ENCODE measurements around the gene LMNTD2.

LMNTD2 gene

GRCh38 chr11:606245-606644, 45.7 kb upstream of the LMNTD2 start:
- TF ChIP-seq CTCF (IDR thresholded peaks at IDR 0.05; ENCODE audit: insufficient read depth, low read length, poor library complexity, severe bottlenecking) = no peak
- no peak for DNase-seq (ENCODE audit: extremely low read depth, insufficient read length)
- Histone ChIP-seq H3K27me3 (replicated peaks; ENCODE audit: control insufficient read depth, insufficient read depth, low read length) (no peaks in the 10 kb centered on the region), H3K4me3 (replicated peaks; ENCODE audit: low read depth, low read length) (no peak overlapping the region), H3K36me3 (ENCODE audit: control insufficient read depth, insufficient read depth, low read length) (peaks cover 45% of the 10 kb centered on the region)

DNA sequence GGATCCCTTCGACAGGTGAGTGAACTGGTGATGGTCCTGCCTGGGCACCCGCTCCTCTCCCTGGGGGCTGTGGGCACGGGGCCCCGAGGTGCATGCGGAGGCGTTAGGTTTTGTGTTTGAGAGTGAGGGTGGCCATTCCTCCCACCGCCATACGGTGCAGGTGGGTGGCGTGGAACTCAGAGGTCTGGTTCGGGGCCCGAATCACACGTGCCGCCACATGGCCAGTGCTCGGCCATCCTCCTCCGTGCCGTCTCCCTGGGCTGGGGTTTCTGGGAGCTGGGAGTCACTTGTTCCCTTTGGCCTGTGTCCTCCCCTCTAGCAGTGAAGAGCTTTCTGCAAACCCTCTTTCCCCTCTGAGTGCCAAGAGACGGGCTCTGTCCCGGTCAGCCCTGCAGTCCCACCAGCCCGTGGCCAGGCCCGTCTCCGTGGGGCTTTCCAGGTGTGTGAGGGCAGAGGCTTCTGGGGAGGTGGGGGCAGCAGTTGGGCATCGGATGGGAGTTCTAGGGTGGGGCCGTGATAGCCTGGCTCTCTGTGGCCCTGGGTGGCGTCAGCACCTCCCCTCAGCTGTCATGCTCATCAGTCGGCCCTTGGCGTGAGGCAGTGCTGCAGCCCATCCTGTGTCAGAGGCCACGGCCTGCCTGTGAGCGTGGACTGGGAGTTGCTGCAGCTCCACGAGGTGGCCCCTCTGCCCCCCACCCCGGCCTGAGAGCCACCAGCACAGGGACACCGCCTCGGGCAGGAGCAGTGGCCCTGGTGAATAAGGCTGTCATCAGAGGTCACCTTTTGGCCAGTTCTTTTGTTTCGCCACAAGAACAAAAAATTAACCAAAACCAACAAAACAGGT, 45.0 kb upstream of the LMNTD2 start:
- Histone ChIP-seq H3K4me3 (replicated peaks; ENCODE audit: low read depth, low read length) (no peak overlapping the region), H3K36me3 (ENCODE audit: control insufficient read depth, insufficient read depth, low read length) (peaks cover 38% of the 10 kb centered on the region), H3K27me3 (replicated peaks; ENCODE audit: control insufficient read depth, insufficient read depth, low read length) (no peaks in the 10 kb centered on the region)
- no peak for DNase-seq (ENCODE audit: extremely low read depth, insufficient read length)
- no peak for TF ChIP-seq CTCF (IDR thresholded peaks at IDR 0.05; ENCODE audit: insufficient read depth, low read length, poor library complexity, severe bottlenecking)

GRCh38 chr11:603154-603553, 42.6 kb upstream of the LMNTD2 start:
- Histone ChIP-seq H3K4me3 (replicated peaks; ENCODE audit: low read depth, low read length) (no peak overlapping the region), H3K27me3 (replicated peaks; ENCODE audit: control insufficient read depth, insufficient read depth, low read length) (no peaks in the 10 kb centered on the region), H3K36me3 (ENCODE audit: control insufficient read depth, insufficient read depth, low read length) (peaks cover 35% of the 10 kb centered on the region)
- no peak for DNase-seq (ENCODE audit: extremely low read depth, insufficient read length)
- TF ChIP-seq CTCF (IDR thresholded peaks at IDR 0.05; ENCODE audit: insufficient read depth, low read length, poor library complexity, severe bottlenecking) = no peak

DNA sequence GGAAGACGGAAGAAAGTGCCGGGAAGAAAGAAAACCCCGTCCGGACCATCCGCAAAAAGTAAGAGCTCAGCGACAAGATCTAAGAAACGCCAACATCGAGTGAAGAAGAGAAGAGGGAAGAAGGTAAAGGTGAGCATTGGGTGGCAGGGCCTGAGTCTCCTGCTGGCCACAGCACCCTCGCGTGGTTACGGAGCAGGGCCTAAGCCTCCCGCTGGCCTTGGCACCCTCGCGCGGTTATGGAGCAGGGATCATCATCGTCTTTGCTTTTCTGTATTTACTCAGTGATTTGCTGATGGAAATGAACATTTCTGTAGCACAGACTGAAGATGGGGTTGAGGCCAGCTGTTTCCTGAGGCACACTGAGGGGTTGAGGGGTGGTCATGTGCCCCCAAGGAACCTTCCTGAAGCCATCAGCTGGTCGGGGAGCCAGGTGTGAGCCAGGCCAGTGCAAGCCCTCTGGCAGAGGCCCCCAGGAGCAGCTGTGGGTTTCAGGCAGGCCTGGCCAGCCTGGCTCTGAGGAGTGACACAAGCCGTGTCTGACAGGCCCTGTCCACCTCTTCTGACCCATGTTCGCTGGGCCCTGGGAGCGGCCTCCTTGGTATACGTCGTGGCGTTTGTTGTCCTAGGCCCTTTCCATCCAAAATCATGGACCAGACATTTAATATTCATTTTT, 41.2 kb upstream of the LMNTD2 start:
- DNase-seq (ENCODE audit: extremely low read depth, insufficient read length) = no peak
- TF ChIP-seq CTCF (IDR thresholded peaks at IDR 0.05; ENCODE audit: insufficient read depth, low read length, poor library complexity, severe bottlenecking) = no peak
- no peak overlapping the region for H3K4me3 ChIP-seq (replicated peaks; ENCODE audit: low read depth, low read length)
- peaks cover 41% of the 10 kb centered on the region for H3K36me3 ChIP-seq (ENCODE audit: control insufficient read depth, insufficient read depth, low read length)
- no peaks in the 10 kb centered on the region for H3K27me3 ChIP-seq (replicated peaks; ENCODE audit: control insufficient read depth, insufficient read depth, low read length)

DNA sequence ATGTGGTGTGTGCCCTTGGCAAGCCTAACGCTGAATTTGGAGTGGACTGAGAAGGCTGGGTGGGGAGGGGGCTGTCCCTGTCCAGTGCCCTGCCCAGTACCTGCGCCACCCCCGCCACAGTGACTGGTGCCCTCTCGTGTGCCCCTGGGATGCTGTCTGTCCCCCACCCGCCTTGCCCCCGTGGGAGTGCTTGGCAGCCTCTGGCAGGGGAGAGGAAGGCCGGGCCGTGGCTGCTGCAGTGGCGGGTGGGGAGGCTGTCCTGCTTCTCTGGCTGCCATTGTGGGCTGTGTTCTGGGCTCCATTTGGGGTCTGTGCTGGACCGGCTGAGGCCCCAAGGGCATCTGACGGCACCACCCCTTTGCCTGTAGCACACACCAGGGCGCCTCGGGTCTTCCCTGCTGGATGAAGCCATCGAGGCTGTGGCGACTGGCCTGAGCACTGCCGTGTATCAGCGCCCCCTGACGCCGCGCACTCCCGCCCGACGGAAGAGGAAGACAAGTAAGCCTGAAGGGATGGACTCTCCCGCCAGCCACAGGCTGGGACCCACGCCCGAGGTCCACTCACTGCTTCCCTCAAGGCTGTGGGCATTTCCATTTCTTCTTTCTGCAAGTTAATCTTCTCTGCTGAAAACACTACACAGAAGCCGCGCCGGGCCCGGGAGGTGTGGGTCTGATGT, 37.6 kb upstream of the LMNTD2 start:
- DNase-seq (ENCODE audit: extremely low read depth, insufficient read length) = no peak
- Histone ChIP-seq H3K27me3 (replicated peaks; ENCODE audit: control insufficient read depth, insufficient read depth, low read length) (no peaks in the 10 kb centered on the region), H3K4me3 (replicated peaks; ENCODE audit: low read depth, low read length) (no peak overlapping the region), H3K36me3 (ENCODE audit: control insufficient read depth, insufficient read depth, low read length) (peaks cover 41% of the 10 kb centered on the region)
- no peak for TF ChIP-seq CTCF (IDR thresholded peaks at IDR 0.05; ENCODE audit: insufficient read depth, low read length, poor library complexity, severe bottlenecking)

Data from GM06990 (cell line).